Esophagus muscularis mucosa (tissue), 3 donors: ENCODE results near the gene ZNF532.

ENCODE experiments used
- POLR2A ChIP-seq: fragments of 450-650 bp; IDR thresholded peaks from one replicate; pipeline ENCODE4 v1.6.1; 2017; ENCODE audit warnings: antibody characterized with exemption, moderate library complexity, mild to moderate bottlenecking, low read depth
- TF ChIP-seq, protein P1 (sequence below), 3 experiments: fragments of 200-600 bp in 2 of 3; fragments of 450-650 bp in 1 of 3; sonication (generic) in 2 of 3; IDR thresholded peaks; one replicate each; pipeline ENCODE4 v1.5.1; 2017 to 2019; ENCODE audit warnings: antibody characterized with exemption in 3 of 3, mild to moderate bottlenecking in 2 of 3, moderate library complexity in 1 of 3

GRCh38 chr18:58860747-58861231 is 3.9 kb upstream of the ZNF532 start:
- no peak for TF ChIP-seq POLR2A
- TF ChIP-seq, protein P1, sequence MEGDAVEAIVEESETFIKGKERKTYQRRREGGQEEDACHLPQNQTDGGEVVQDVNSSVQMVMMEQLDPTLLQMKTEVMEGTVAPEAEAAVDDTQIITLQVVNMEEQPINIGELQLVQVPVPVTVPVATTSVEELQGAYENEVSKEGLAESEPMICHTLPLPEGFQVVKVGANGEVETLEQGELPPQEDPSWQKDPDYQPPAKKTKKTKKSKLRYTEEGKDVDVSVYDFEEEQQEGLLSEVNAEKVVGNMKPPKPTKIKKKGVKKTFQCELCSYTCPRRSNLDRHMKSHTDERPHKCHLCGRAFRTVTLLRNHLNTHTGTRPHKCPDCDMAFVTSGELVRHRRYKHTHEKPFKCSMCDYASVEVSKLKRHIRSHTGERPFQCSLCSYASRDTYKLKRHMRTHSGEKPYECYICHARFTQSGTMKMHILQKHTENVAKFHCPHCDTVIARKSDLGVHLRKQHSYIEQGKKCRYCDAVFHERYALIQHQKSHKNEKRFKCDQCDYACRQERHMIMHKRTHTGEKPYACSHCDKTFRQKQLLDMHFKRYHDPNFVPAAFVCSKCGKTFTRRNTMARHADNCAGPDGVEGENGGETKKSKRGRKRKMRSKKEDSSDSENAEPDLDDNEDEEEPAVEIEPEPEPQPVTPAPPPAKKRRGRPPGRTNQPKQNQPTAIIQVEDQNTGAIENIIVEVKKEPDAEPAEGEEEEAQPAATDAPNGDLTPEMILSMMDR (IDR thresholded peaks at IDR 0.05) = no peak
